Kidney (tissue), 14 donors: ENCODE measurements around the gene KLF7. TPM values are rescaled to one million over a fixed set of nuclear protein-coding genes. Genes with fewer than 3 reads are reported as not detected.
A peak's percentile ranks its signal among the peaks of the same experiment; 100 is the strongest.
"Not testable (repeated sequence)": the region's sequence is repeated elsewhere in the genome, so short reads cannot be mapped to it uniquely, and the experiment has no call there.

Experiments used
- DNase-seq, 5 donors: peaks; one replicate each; pipeline ENCODE4 v3.0.0-alpha.2; 2013 to 2020
- FAIRE-seq: peaks from 2 replicates; lab custom pipeline; 2012; peaks lifted over from hg19 to GRCh38; lab: Jason Lieb, UNC
- H3K27ac ChIP-seq, 2 donors: one replicate each; pipeline ENCODE4 v1.7.0; 2013; ENCODE audit warnings: low read depth in 2 of 2, low read length in 2 of 2, inconsistent platforms in 1 of 2
- H3K27me3 ChIP-seq: one replicate; pipeline ENCODE4 v1.7.1; 2013; ENCODE audit warnings: low read length, inconsistent platforms; ENCODE audit not compliant: control insufficient read depth, insufficient read depth
- H3K36me3 ChIP-seq, 3 donors: one replicate each; pipeline versions ENCODE4 v1.7.0 to v1.7.1; 2013; ENCODE audit warnings: low read length in 3 of 3, control low read depth in 1 of 3, inconsistent platforms in 1 of 3; ENCODE audit not compliant: insufficient read depth in 3 of 3, control insufficient read depth in 2 of 3
- H3K4me1 ChIP-seq, 3 donors: one replicate each; pipeline versions ENCODE4 v1.7.0 to v1.7.1; 2013; ENCODE audit warnings: low read length in 3 of 3, inconsistent platforms in 1 of 3, low read depth in 1 of 3; ENCODE audit not compliant: control insufficient read depth in 2 of 3, insufficient read depth in 2 of 3
- H3K4me3 ChIP-seq, 3 donors: one replicate each; pipeline versions ENCODE4 v1.7.0 to v1.8.1; 2013; ENCODE audit warnings: low read length in 3 of 3, control low read depth in 1 of 3, inconsistent platforms in 1 of 3
- H3K9ac ChIP-seq, 3 donors: one replicate each; pipeline versions ENCODE4 v1.7.0 to v1.7.1; 2013; ENCODE audit warnings: low read length in 3 of 3, control low read depth in 1 of 3, inconsistent platforms in 1 of 3
- H3K9me3 ChIP-seq, 3 donors: one replicate each; pipeline versions ENCODE4 v1.7.0 to v1.7.1; 2013; ENCODE audit warnings: low read length in 3 of 3, control low read depth in 1 of 3, inconsistent platforms in 1 of 3; ENCODE audit not compliant: control insufficient read depth in 2 of 3, insufficient read depth in 1 of 3
- CTCF ChIP-seq: IDR thresholded peaks from 3 replicates; pipeline ENCODE4 v1.5.1; 2012; ENCODE audit warnings: mild to moderate bottlenecking, moderate library complexity, borderline replicate concordance; ENCODE audit not compliant: insufficient read depth; ENCODE audit errors: extremely low read depth
- intact Hi-C: fragments of 100-400 bp; cut with DNase I; formaldehyde crosslinking; loops from one replicate; pipeline ENCODE4 v1.11.1; 2022
- microRNA-seq: library from miRNA; unstranded; fragments of <30 nt; microRNA quantifications from one replicate; pipeline ENCODE4 v1.2.0, GENCODE V29; 2020
- polyA plus RNA-seq: library from polyadenylated mRNA; stranded (reverse); fragments of 350-450 nt; fragmentation: Illumina TruSeq; extraction: RNeasy Lipid Tissue Mini Kit (QIAGEN cat#74804); gene quantifications from one replicate; pipeline ENCODE4 v1.2.3, GENCODE V29; 2014; ENCODE audit warnings: low read depth, low replicate concordance; ENCODE audit not compliant: insufficient read depth
- total RNA-seq: library from RNA; stranded (reverse); fragmentation: NEBNext Ultra II Directional; extraction: Animal tissue kit (Norgen Biotek cat#: 25700); gene quantifications from one replicate; pipeline ENCODE4 v1.2.1, GENCODE V29; 2021
- donor health status: control.
- donor health status: control.
- donor health status: control.
- donor health status: control.
- donor health status: control.
- donor health status: DM: yes; HTN: yes; CAD: no.
- donor health status: Normal renal cell carcinoma (clear cell type).

KLF7 gene
- total and polyA plus RNA-seq, 2 donors from 2014 or later: 2.9 to 61.5 TPM

GRCh38 chr2:207037896-207038295 lies 127.9 kb downstream of the KLF7 start:
- no peak overlapping the region for H3K27ac ChIP-seq
- intact Hi-C loops: no loop called here
- no peaks in the 10 kb centered on the region for H3K27me3 ChIP-seq
- DNase-seq (no peak), FAIRE-seq (no peak)
- peaks cover 0 to 4% (median 0%) of the 10 kb centered on the region in 3 donors for H3K9me3 ChIP-seq
- no peak overlapping the region for H3K9ac ChIP-seq
- H3K4me1 ChIP-seq: no peaks in the 10 kb centered on the region
- H3K4me3 ChIP-seq: no peak overlapping the region
- H3K36me3 ChIP-seq: no peaks in the 10 kb centered on the region
- TF ChIP-seq CTCF: no peak

GRCh38 chr2:207037023-207037422 lies 128.7 kb downstream of the KLF7 start:
- H3K36me3 ChIP-seq, H3K27ac ChIP-seq, H3K27me3 ChIP-seq, DNase-seq, H3K4me1 ChIP-seq, intact Hi-C loops, FAIRE-seq, H3K9me3 ChIP-seq, H3K4me3 ChIP-seq, H3K9ac ChIP-seq: not testable (repeated sequence)

- Histone ChIP-seq H3K9me3 (peaks cover 0 to 4% (median 0%) of the 10 kb centered on the region in 3 donors), H3K4me1 (no peaks in the 10 kb centered on the region), H3K27me3 (no peaks in the 10 kb centered on the region), H3K36me3 (no peaks in the 10 kb centered on the region), H3K9ac (no peak overlapping the region), H3K27ac (no peak overlapping the region), H3K4me3 (no peak overlapping the region)
- intact Hi-C loops: no loop called here
- TF ChIP-seq CTCF: no peak
- FAIRE-seq: no peak
- DNase-seq: no peak
Measured at GRCh38 chr2:207035875-207036274, 129.9 kb downstream of the KLF7 start.

GRCh38 chr2:207032490-207032889 lies 133.3 kb downstream of the KLF7 start:
- no peak overlapping the region for H3K4me3 ChIP-seq
- intact Hi-C loops: no loop called here
- H3K36me3 ChIP-seq: no peaks in the 10 kb centered on the region
- TF ChIP-seq CTCF: no peak
- no peaks in the 10 kb centered on the region for H3K4me1 ChIP-seq
- no peaks in the 10 kb centered on the region for H3K27me3 ChIP-seq
- no peak overlapping the region for H3K9ac ChIP-seq
- FAIRE-seq (no peak), DNase-seq (no peak)
- H3K27ac ChIP-seq: no peak overlapping the region
- peaks cover 0 to 4% (median 0%) of the 10 kb centered on the region in 3 donors for H3K9me3 ChIP-seq

Small RNAs within 50 kb of the gene (microRNA-seq; reads per million reads assigned to microRNA genes)
- 4.1 reads per million, percentile 4 among the genes with 10 or more reads in this experiment for gene MIR2355
- 1.7 reads per million for gene MIR7845

Other genes with a start within 250 kb of the KLF7 start
- gene CPO, start 226.4 kb downstream of the KLF7 start, total RNA-seq: 0.41 TPM
- 0.90 TPM for gene CPO, start 226.4 kb downstream of the KLF7 start, polyA plus RNA-seq